HG03039 (cell line): ENCODE data around the gene NPPA.
"Not testable (repeated sequence)": the region's sequence is repeated elsewhere in the genome, so short reads cannot be mapped to it uniquely, and the experiment has no call there.

Source experiments
- ATAC-seq: cut with Tn5 transposase; IDR thresholded peaks from one replicate; pipeline ENCODE4 v1.9.1; 2021; ENCODE audit warnings: mild to moderate bottlenecking, moderate library complexity; ENCODE audit not compliant: unreplicated experiment

The NPPA gene

DNA sequence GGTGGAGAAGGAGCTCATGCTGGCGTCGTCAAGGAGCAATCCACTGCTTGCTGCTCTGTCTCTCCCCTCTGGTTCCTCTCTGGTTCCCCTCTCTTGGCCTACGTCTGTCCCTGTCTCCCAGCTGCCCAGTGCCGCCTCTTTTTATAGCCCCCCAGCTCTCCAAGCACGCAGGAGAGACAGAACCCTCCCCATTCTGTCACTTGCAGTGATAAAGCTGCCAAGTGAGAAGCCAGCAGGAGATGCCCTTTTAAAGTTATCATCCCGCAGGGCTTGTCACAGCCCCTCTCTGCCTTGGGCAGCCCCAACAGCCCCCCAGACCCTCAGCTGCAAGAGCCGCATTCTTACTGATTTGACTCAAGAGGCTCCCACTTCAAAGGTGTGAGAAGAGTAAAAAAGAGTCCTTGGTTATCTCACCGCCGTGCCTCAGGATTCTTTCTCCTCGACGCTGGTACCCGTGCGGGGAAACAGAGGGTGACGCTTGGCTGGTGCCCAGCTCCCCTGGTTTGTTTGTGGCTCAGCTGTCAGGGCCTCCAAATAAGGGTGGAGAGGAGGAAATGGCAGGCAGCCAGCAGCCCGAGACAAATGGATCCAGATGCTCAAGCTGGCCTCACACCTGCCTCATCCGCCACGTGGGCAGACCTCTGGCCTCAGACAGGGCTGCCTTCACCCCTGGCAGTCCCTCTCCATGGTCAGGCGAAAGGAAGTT is at the start of gene NPPA:
Gene NPPA, minus strand, starts transcription at position 117 of the 706 bp plus-strand sequence. Its CDS starts 99 bp downstream, at position 18.
- no peak for ATAC-seq

GRCh38 chr1:11894501-11894900 is 46.9 kb upstream of the NPPA start:
- not testable (repeated sequence) for ATAC-seq

DNA sequence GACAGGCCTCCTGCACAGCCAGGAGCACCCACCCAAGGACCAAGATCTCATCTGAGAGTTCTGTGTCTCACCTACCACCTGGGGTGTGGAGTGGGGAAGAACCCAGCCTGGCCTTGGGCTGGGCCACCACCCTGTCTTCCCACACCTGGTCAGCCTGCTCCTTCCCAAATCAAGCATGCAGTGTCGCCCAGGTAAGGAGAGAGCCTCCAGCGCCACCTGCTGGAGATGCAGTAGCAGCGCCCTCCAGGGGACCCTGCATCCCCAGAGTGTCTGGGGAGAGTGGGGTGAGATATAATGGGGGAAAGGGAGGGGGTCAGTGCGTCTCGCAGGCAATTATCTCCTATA is 46.3 kb upstream of the NPPA start:
- no peak for ATAC-seq

GRCh38 chr1:11891433-11892186 is 44.0 kb upstream of the NPPA start:
- no peak for ATAC-seq

GRCh38 chr1:11888877-11889208 is 41.3 kb upstream of the NPPA start:
- no peak for ATAC-seq

- no peak for ATAC-seq
These were observed 40.8 kb upstream of the NPPA start for GRCh38 chr1:11888206-11888876.

DNA sequence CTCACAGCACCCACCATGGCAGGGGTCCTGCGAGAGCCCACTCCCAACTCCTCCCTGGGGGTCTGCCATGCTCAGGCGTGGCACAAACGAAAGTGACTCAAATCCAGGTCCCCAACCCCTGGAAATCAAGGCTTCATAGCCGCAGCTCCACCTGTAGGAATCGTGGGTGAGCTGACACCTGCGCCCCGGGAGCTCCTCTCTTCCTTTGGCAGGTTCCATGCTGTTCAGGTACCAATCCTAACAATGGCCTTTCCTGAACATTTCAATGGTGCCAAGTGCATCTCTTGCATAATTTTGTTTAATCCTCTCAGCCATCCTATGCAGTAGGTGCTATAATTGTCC is 40.1 kb upstream of the NPPA start:
- no peak for ATAC-seq

DNA sequence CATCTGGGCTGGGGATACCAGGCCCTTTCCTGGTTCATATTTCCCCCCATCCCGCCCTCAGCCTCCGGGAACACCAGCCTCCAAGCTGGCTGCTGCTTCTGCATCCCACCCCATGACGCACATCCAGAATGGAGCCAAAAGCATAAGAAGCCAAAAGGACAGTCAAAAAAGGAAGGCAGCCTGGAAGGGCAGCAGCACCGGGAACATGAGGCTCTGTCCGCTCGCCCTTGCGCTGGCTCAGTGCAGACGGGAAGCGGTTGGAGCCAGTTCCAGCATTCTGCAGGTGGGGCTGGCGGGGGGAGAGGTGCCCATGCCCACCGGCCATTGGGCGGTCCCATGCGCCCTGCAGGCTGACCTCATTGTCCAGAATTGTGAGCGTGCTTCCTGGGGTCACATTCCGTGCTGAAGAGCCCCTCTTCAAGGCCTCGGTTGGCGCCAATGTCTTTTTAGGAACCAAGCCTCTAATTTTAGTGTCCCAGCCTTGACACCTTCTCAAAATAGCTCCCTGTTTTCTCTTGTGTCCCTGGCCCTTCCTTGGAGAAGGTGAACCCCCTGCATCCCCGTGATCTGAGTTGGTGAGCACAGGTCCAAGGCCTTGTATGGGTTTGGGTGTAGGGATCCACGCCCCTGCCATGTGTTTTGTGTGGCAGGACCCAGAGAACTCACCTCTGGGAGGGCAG is 39.5 kb upstream of the NPPA start:
- no peak for ATAC-seq

DNA sequence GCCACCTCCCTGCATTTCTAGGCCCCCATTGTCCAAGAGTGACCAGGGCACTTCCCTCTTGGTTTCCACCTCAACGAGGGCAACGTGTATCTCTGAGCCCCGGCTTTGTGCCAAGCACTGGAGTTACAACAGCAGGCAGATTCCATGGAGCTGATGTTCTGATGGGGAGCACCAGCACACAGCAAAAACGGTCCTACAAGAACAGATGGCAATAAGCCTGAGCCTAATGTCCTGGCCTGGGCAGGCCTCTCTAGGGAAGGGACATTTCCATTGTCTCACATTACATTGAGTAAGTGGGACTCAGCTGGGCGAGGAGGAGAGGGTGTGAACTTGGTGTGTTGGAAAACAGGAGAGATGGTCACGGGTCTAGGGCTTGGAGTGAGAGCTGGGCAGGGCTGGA is 38.3 kb upstream of the NPPA start:
- ATAC-seq, result no peak

- ATAC-seq, result no peak
These were observed 35.4 kb upstream of the NPPA start for GRCh38 chr1:11882814-11883538.

GRCh38 chr1:11881749-11882441 is 34.3 kb upstream of the NPPA start:
- no peak for ATAC-seq

GRCh38 chr1:11880911-11881748 is 33.5 kb upstream of the NPPA start:
- no peak for ATAC-seq

DNA sequence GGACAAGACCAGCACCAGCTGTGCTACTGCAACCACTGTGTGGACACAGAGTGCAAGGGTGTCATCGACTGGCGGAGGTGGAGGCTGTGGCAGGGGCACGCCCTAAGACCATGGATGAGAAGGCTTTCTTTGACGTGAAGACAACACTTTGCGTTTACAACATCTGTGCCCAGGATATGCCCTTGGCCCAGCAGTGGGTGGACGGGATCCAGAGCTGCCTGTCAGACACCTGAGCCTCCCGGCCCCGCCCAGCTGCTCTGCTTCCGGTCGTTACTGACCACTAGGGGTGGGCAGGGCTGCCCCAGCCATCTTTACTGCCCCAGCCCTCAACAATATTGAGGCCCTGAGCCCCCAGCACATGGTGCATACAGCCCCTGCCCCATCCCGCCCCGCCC is 32.6 kb upstream of the NPPA start:
- ATAC-seq, result no peak

- ATAC-seq, result no peak
These were observed 32.0 kb upstream of the NPPA start for GRCh38 chr1:11879311-11880180.

GRCh38 chr1:11878891-11879190 is 31.3 kb upstream of the NPPA start:
- ATAC-seq, result no peak

DNA sequence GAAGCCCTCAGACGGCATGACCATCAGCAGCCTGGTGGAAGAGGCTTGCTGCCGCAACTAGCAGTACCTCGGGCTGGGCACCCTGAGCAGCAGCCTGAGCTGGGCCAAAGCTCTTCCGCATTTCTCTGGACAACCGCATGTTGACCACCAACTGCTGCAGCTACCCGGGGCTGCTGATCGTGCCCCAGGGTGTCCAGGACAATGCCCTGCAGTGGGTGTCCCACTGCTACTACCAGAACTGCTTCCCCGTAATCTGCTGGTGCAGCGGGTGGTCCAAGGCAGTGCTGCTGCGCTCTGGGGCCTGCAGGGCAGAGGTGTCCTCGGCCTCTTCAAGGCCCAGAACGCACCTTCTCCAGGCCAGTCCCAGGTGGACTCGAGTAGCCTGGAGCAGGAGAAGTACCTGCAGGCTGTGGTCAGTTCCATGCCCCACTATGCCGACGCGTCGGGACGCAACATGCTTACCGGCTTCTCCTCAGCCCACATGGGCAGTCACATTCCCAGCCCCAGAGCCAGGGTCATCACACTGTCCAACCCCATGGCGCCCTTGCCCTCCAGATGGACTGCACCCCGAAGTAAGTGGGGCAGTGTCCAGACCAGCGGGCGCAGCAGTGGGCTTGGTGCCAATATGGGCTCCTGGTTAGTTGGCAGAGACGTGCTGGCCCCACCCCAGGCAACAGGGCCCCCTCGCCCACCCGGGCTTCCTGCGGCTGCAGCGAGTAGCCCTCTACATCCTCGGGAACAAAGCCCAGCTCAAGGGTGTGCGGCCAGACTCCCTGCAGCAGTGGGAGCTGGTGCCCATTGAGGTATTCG is 30.7 kb upstream of the NPPA start:
- ATAC-seq, result no peak

GRCh38 chr1:11877074-11877473 is 29.5 kb upstream of the NPPA start:
- no peak for ATAC-seq

DNA sequence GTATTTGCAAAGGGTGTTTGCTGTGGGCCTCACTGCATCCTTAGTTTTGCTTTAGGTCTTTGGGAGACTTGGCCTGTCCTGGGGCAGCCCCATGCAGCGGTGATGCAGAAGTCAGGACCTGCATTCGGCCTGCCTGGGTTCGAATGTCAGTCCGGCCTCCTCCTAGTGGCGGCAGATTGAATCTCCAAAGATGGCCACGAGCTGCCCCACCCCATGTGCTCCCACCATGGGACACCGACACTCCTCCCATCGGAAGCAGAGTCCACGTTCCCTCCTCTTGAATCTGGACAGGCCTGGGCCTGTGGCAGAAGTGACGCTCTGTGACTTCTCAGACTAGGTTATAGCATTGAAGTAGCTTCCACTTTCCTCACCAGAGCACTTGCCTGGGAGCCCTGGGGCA is 27.5 kb upstream of the NPPA start:
- ATAC-seq, result no peak
